ENCODE measurements around the gene OR9Q1.
A peak's percentile ranks its signal among the peaks of the same experiment; 100 is the strongest.

Gene OR9Q1

GRCh38 chr11:58061813-58062212 is 38.1 kb downstream of the OR9Q1 start:
- TF ChIP-seq, protein P1, sequence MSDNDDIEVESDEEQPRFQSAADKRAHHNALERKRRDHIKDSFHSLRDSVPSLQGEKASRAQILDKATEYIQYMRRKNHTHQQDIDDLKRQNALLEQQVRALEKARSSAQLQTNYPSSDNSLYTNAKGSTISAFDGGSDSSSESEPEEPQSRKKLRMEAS (IDR thresholded peaks at IDR 0.05; ENCODE audit: low read depth, low read length), result no peak
- TF ChIP-seq, protein P2, sequence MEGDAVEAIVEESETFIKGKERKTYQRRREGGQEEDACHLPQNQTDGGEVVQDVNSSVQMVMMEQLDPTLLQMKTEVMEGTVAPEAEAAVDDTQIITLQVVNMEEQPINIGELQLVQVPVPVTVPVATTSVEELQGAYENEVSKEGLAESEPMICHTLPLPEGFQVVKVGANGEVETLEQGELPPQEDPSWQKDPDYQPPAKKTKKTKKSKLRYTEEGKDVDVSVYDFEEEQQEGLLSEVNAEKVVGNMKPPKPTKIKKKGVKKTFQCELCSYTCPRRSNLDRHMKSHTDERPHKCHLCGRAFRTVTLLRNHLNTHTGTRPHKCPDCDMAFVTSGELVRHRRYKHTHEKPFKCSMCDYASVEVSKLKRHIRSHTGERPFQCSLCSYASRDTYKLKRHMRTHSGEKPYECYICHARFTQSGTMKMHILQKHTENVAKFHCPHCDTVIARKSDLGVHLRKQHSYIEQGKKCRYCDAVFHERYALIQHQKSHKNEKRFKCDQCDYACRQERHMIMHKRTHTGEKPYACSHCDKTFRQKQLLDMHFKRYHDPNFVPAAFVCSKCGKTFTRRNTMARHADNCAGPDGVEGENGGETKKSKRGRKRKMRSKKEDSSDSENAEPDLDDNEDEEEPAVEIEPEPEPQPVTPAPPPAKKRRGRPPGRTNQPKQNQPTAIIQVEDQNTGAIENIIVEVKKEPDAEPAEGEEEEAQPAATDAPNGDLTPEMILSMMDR (IDR thresholded peaks at IDR 0.05; ENCODE audit: low read depth, low read length), result no peak
- TF ChIP-seq MYC (IDR thresholded peaks at IDR 0.05; ENCODE audit: low read depth, low read length) (no peak), POLR2A (IDR thresholded peaks at IDR 0.05; ENCODE audit: extremely low read depth, insufficient read length) (no peak)
- peak; percentile 14 for DNase-seq (ENCODE audit: low read depth)
- no peak overlapping the region for H3K4me3 ChIP-seq (ENCODE audit: low read depth, low read length)

DNA sequence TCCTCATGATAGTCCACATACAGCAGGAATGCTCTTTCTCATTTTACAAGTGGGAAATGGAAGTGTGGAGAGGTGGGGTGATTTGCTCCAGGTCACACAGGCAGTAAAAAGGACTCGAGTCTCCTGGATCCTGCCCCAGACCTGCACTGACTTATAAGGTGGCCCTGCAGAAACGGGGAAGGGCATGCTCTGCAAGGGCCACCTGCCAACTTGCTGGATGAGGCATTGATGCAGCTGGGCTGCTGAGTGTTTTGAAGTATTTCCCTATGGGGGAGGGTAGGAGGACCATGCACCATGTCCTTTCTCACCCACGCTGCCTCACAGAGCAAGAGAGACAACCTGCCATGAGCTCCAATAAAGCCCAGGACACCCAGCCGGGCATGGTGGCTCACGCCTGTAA is 44.0 kb downstream of the OR9Q1 start:
- no peak for DNase-seq (ENCODE audit: low read depth)
- TF ChIP-seq POLR2A (IDR thresholded peaks at IDR 0.05; ENCODE audit: extremely low read depth, insufficient read length) (no peak), MYC (IDR thresholded peaks at IDR 0.05; ENCODE audit: low read depth, low read length) (no peak)
- TF ChIP-seq, protein P2 (IDR thresholded peaks at IDR 0.05; ENCODE audit: low read depth, low read length), result no peak
- TF ChIP-seq, protein P1 (IDR thresholded peaks at IDR 0.05; ENCODE audit: low read depth, low read length), result no peak
- H3K4me3 ChIP-seq (ENCODE audit: low read depth, low read length), result no peak overlapping the region

GRCh38 chr11:58068655-58069054 is 45.0 kb downstream of the OR9Q1 start:
- TF ChIP-seq, protein P1 (IDR thresholded peaks at IDR 0.05; ENCODE audit: low read depth, low read length), result no peak
- TF ChIP-seq, protein P2 (IDR thresholded peaks at IDR 0.05; ENCODE audit: low read depth, low read length), result peak; percentile 30
- no peak for DNase-seq (ENCODE audit: low read depth)
- no peak overlapping the region for H3K4me3 ChIP-seq (ENCODE audit: low read depth, low read length)

DNA sequence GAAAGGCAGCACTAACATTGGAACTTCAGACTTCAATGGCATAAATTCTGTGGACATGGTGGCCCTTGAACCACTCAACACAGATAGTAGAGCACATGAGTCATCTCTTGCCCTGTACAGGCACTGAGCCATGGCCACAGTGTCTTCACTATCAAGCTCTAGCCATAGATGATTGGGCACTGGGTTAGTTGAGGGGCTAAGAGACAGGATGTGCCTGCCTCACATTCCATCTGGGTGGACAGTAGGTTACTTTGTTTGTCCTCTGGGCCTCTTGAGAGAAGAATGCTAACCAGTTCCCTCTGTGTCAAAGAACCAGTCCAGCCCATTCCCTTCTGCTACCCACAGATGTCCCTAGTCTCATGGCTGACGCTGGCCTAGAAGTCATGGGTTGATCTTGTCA is 46.9 kb downstream of the OR9Q1 start:
- TF ChIP-seq POLR2A (IDR thresholded peaks at IDR 0.05; ENCODE audit: extremely low read depth, insufficient read length) (no peak), MYC (IDR thresholded peaks at IDR 0.05; ENCODE audit: low read depth, low read length) (no peak)
- TF ChIP-seq, protein P2 (IDR thresholded peaks at IDR 0.05; ENCODE audit: low read depth, low read length), result no peak
- TF ChIP-seq, protein P1 (IDR thresholded peaks at IDR 0.05; ENCODE audit: low read depth, low read length), result no peak
- no peak for DNase-seq (ENCODE audit: low read depth)
- no peak overlapping the region for H3K4me3 ChIP-seq (ENCODE audit: low read depth, low read length)

GRCh38 chr11:58075781-58076180 is 52.1 kb downstream of the OR9Q1 start:
- no peak for DNase-seq (ENCODE audit: low read depth)
- no peak overlapping the region for H3K4me3 ChIP-seq (ENCODE audit: low read depth, low read length)
- TF ChIP-seq, protein P2 (IDR thresholded peaks at IDR 0.05; ENCODE audit: low read depth, low read length), result no peak
- TF ChIP-seq MYC (IDR thresholded peaks at IDR 0.05; ENCODE audit: low read depth, low read length) (no peak), POLR2A (IDR thresholded peaks at IDR 0.05; ENCODE audit: extremely low read depth, insufficient read length) (no peak)
- TF ChIP-seq, protein P1 (IDR thresholded peaks at IDR 0.05; ENCODE audit: low read depth, low read length), result no peak

- TF ChIP-seq, protein P1 (IDR thresholded peaks at IDR 0.05; ENCODE audit: low read depth, low read length), result no peak
- no peak for DNase-seq (ENCODE audit: low read depth)
- H3K4me3 ChIP-seq (ENCODE audit: low read depth, low read length), result no peak overlapping the region
These were observed 62.8 kb downstream of the OR9Q1 start for GRCh38 chr11:58086528-58086927.

Data from NB4 (cell line).